Tibial artery (tissue), 4 donors: ENCODE data around the gene PTPRN.
"Not testable (repeated sequence)": the region's sequence is repeated elsewhere in the genome, so short reads cannot be mapped to it uniquely, and the experiment has no call there.

ENCODE experiments used
- DNase-seq, 2 donors: peaks; one replicate each; pipeline ENCODE4 v3.0.0-alpha.2; 2019
- H3K27ac ChIP-seq, 2 donors: fragments of 200-600 bp; sonication (generic) in 1 of 2; 1 replicate in 1 of 2; 2 replicates in 1 of 2; pipeline ENCODE4 v1.5.1; 2018 to 2019; ENCODE audit warnings: mild to moderate bottlenecking in 1 of 2
- H3K27me3 ChIP-seq, 2 donors: fragments of 200-600 bp; sonication (generic) in 1 of 2; one replicate each; pipeline versions ENCODE4 v1.5.1 to v1.6.0; 2016 to 2019
- H3K36me3 ChIP-seq, 3 donors: fragments of 200-600 bp; sonication (generic) in 2 of 3; one replicate each; pipeline ENCODE4 v1.5.1; 2016 to 2019; ENCODE audit warnings: mild to moderate bottlenecking in 2 of 3
- H3K4me1 ChIP-seq, 4 donors: fragments of 200-600 bp; sonication (generic) in 2 of 4; 1 replicate in 3 of 4; 2 replicates in 1 of 4; pipeline ENCODE4 v1.5.1; 2016 to 2019
- H3K4me3 ChIP-seq, 2 donors: fragments of 200-600 bp; sonication (generic) in 1 of 2; 1 replicate in 1 of 2; 2 replicates in 1 of 2; pipeline ENCODE4 v1.5.1; 2018 to 2019; ENCODE audit warnings: mild to moderate bottlenecking in 2 of 2
- H3K9me3 ChIP-seq, 3 donors: fragments of 200-600 bp; sonication (generic) in 1 of 3; one replicate each; pipeline ENCODE4 v1.5.1; 2016 to 2019
- CTCF ChIP-seq, 2 experiments: fragments of 200-600 bp in 1 of 2; fragments of 450-650 bp in 1 of 2; IDR thresholded peaks; one replicate each; pipeline ENCODE4 v1.5.1; 2017 to 2019; ENCODE audit warnings: antibody characterized with exemption in 2 of 2, mild to moderate bottlenecking in 1 of 2, moderate library complexity in 1 of 2
- intact Hi-C: fragments of 100-400 bp; cut with DNase I; formaldehyde crosslinking; loops from one replicate; pipeline ENCODE4 v1.15.0; 2023; ENCODE audit warnings: low total_unique reads

PTPRN gene

GRCh38 chr2:219290381-219291171 is 18.6 kb downstream of the PTPRN start:
- no peak for TF ChIP-seq CTCF (IDR thresholded peaks at IDR 0.05)
- intact Hi-C loops: loop anchor here (10.0 kb wide), 2 partner anchors 66 to 244 kb away; partner anchors contain the start of genes ANKZF1 and ATG9A
- no peak overlapping the region for H3K4me3 ChIP-seq
- H3K9me3 ChIP-seq: no peaks in the 10 kb centered on the region
- peaks cover 0 to 13% (median 7%) of the 10 kb centered on the region in 3 donors for H3K36me3 ChIP-seq
- no peaks in the 10 kb centered on the region for H3K27me3 ChIP-seq
- H3K4me1 ChIP-seq: peaks cover 0 to 47% (median 28%) of the 10 kb centered on the region in 4 donors
- DNase-seq: no peak
- H3K27ac ChIP-seq: peak overlapping the region; percentile 76 to 85

- H3K27ac ChIP-seq: peak overlapping the region; percentile 76 to 85
- no peak overlapping the region for H3K4me3 ChIP-seq
- no peaks in the 10 kb centered on the region for H3K27me3 ChIP-seq
- H3K9me3 ChIP-seq: no peaks in the 10 kb centered on the region
- peaks cover 0 to 51% (median 30%) of the 10 kb centered on the region in 4 donors for H3K4me1 ChIP-seq
- intact Hi-C loops: loop anchor here (10.0 kb wide), 2 partner anchors 65 to 245 kb away; partner anchors contain the start of genes ANKZF1 and ATG9A
- H3K36me3 ChIP-seq: peaks cover 3 to 22% (median 15%) of the 10 kb centered on the region in 3 donors
- no peak for TF ChIP-seq CTCF (IDR thresholded peaks at IDR 0.05)
- peak; percentile 72 to 94 for DNase-seq
These were observed 19.5 kb downstream of the PTPRN start for GRCh38 chr2:219289537-219290361.

- no peak for DNase-seq
- Histone ChIP-seq H3K4me1 (peaks cover 0 to 51% (median 29%) of the 10 kb centered on the region in 4 donors), H3K27me3 (no peaks in the 10 kb centered on the region), H3K36me3 (peaks cover 8 to 27% (median 21%) of the 10 kb centered on the region in 3 donors), H3K27ac (peak overlapping the region; percentile 76 to 85), H3K4me3 (no peak overlapping the region), H3K9me3 (no peaks in the 10 kb centered on the region)
- no peak for TF ChIP-seq CTCF (IDR thresholded peaks at IDR 0.05)
- intact Hi-C loops: no loop called here
These were observed 20.0 kb downstream of the PTPRN start for GRCh38 chr2:219289195-219289536.

GRCh38 chr2:219287580-219288265 is 21.5 kb downstream of the PTPRN start:
- H3K9me3 ChIP-seq: no peaks in the 10 kb centered on the region
- intact Hi-C loops: no loop called here
- H3K4me3 ChIP-seq: no peak overlapping the region
- peaks cover 0 to 49% (median 27%) of the 10 kb centered on the region in 4 donors for H3K4me1 ChIP-seq
- peak overlapping the region; percentile 3 to 85 for H3K27ac ChIP-seq
- no peak for TF ChIP-seq CTCF (IDR thresholded peaks at IDR 0.05)
- H3K36me3 ChIP-seq: peaks cover 22 to 42% (median 35%) of the 10 kb centered on the region in 3 donors
- H3K27me3 ChIP-seq: no peaks in the 10 kb centered on the region
- no peak for DNase-seq

- Histone ChIP-seq H3K4me1 (peaks cover 0 to 49% (median 27%) of the 10 kb centered on the region in 4 donors), H3K27ac (peak overlapping the region; percentile 54 to 67), H3K36me3 (peaks cover 28 to 48% (median 42%) of the 10 kb centered on the region in 3 donors)
- intact Hi-C loops, H3K9me3 ChIP-seq, H3K27me3 ChIP-seq, H3K4me3 ChIP-seq: not testable (repeated sequence)
- DNase-seq: peak in 1 of 2 donors; percentile 7
These were observed 22.1 kb downstream of the PTPRN start for GRCh38 chr2:219287116-219287440.
